ENCODE measurements around the gene SHQ1.
"Not testable (repeated sequence)": the region's sequence is repeated elsewhere in the genome, so short reads cannot be mapped to it uniquely, and the experiment has no call there.

Gene SHQ1

DNA sequence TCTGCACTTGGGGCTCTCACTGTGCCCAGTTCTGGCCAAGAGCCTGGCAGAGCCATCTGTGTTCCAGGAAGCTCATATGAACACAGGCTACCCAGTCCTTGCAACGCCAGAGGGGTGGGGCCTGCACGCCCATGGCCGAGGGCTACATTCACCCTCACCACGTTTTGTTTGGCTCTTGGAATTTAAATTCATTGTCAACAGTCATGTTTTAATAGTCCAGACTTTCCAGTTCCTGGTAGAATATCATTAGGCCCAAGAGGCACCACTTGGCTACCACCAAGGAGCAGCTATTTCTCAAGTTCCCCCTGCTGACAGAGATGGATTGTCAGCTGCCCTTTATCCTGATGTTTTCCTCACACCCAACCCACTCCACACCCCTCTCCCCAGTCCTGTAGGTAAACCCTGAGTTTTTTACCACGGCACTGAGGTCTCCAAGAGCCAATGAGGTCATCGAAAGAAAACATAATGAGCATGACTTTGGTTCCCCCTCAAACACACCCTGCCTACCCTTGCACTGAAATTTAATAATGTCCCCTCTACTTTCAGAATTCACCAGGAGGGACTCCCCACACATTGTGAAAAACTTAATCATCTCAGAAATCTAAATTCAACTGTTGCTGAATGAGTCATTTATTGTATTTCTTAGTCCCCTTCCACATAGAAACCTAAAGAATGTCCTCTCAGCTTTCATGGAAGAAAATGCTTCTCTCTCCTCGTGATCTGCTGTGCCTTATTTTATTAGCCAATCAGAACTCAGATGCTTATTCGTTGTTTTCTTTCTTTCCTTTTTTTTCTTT is 125.1 kb downstream of the SHQ1 start:
- TF ChIP-seq, protein P1, sequence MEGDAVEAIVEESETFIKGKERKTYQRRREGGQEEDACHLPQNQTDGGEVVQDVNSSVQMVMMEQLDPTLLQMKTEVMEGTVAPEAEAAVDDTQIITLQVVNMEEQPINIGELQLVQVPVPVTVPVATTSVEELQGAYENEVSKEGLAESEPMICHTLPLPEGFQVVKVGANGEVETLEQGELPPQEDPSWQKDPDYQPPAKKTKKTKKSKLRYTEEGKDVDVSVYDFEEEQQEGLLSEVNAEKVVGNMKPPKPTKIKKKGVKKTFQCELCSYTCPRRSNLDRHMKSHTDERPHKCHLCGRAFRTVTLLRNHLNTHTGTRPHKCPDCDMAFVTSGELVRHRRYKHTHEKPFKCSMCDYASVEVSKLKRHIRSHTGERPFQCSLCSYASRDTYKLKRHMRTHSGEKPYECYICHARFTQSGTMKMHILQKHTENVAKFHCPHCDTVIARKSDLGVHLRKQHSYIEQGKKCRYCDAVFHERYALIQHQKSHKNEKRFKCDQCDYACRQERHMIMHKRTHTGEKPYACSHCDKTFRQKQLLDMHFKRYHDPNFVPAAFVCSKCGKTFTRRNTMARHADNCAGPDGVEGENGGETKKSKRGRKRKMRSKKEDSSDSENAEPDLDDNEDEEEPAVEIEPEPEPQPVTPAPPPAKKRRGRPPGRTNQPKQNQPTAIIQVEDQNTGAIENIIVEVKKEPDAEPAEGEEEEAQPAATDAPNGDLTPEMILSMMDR (IDR thresholded peaks at IDR 0.05; ENCODE audit: low read depth, low read length) = no peak
- H3K27me3 ChIP-seq (ENCODE audit: insufficient read depth, low read depth, severe bottlenecking) = no peaks in the 10 kb centered on the region
- H3K27ac ChIP-seq = no peak overlapping the region
- no peak overlapping the region for H3K4me3 ChIP-seq (ENCODE audit: low read depth, low read length)
- H3K9me3 ChIP-seq (ENCODE audit: severe bottlenecking) = no peaks in the 10 kb centered on the region
- DNase-seq = no peak
- no peaks in the 10 kb centered on the region for H3K36me3 ChIP-seq

DNA sequence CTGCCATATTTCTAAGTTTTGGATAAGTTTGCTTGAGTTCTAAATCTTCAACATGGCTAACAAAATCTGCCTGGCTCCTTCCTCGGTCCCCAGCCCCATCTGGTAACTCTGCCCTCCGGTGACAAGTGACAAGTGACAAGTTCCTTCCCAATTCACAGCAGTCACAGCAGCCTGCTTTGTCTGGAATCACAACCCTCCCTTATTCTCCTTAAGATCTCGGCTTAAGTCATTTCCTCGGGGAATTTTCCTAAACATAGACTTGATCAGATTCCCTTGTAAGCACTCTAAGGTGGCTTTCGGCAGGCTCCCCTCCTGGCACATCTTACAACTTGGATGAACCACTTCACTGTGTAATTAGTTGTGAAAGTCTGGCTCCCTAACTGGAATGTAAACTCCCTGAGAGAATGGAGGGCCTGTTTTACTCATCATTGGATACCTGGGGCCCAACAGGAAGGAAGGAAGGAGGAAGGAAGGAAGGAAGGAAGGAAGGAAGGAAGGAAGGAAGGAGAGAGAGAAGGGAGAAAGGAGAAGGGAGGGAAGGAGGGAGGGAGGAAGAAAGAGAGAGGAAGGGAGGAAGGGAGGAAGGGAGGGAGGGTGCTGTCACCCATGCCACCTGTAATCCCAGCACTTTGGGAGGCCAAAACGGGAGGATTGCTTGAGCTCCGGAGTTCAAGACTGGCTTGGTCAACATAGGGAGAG is 126.4 kb downstream of the SHQ1 start:
- Histone ChIP-seq H3K4me3 (ENCODE audit: low read depth, low read length) (no peak overlapping the region), H3K9me3 (ENCODE audit: severe bottlenecking) (no peaks in the 10 kb centered on the region), H3K27ac (no peak overlapping the region), H3K36me3 (no peaks in the 10 kb centered on the region), H3K27me3 (ENCODE audit: insufficient read depth, low read depth, severe bottlenecking) (no peaks in the 10 kb centered on the region)
- TF ChIP-seq, protein P1 (IDR thresholded peaks at IDR 0.05; ENCODE audit: low read depth, low read length) = no peak
- DNase-seq = peak; percentile 22

DNA sequence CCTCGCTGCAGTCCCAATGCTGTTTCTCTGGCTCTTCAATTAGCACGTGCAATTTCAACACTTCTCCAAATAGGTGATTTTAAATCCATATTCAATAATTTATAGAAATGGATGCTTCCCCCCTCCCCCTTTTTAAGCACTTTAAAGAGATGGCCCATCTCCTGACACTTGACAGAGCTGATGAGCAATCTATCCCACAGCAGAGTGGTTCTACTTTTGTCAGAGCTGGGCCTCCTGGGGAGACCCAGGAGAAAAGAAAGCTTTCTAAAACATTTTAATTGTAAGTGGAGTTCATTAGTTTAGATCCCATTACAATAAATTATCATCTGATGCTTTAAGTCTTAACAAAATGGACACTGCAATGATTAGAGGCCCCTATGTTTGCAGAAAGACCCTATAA is 127.7 kb downstream of the SHQ1 start:
- Histone ChIP-seq H3K4me3 (ENCODE audit: low read depth, low read length) (no peak overlapping the region), H3K27me3 (ENCODE audit: insufficient read depth, low read depth, severe bottlenecking) (no peaks in the 10 kb centered on the region), H3K27ac (no peak overlapping the region), H3K9me3 (ENCODE audit: severe bottlenecking) (peaks cover 8% of the 10 kb centered on the region), H3K36me3 (no peaks in the 10 kb centered on the region)
- TF ChIP-seq, protein P1 (IDR thresholded peaks at IDR 0.05; ENCODE audit: low read depth, low read length) = no peak
- no peak for DNase-seq

DNA sequence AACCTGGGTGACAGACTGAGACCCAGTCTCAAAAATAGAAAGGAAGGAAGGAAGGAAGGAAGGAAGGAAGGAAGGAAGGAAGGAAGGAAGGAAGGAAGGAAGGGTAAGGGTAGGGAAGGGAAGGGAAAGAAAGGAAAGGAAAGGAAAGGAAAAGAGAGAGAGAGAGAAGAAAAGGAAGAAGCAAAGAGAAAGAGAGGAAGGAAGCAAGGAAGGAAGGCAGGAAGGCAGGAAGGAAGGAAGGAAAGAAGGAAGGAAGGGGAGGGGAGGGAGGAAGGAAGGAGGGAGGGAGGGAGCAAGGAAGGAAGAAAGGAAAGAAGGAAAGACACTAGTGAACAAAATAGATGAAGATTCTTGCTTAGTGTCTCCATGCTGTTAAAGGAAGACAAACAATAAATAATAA is 129.1 kb downstream of the SHQ1 start:
- no peak overlapping the region for H3K27ac ChIP-seq
- TF ChIP-seq, protein P1 (IDR thresholded peaks at IDR 0.05; ENCODE audit: low read depth, low read length) = no peak
- H3K9me3 ChIP-seq (ENCODE audit: severe bottlenecking) = peaks cover 11% of the 10 kb centered on the region
- H3K36me3 ChIP-seq = no peaks in the 10 kb centered on the region
- H3K27me3 ChIP-seq (ENCODE audit: insufficient read depth, low read depth, severe bottlenecking) = no peaks in the 10 kb centered on the region
- no peak for DNase-seq
- no peak overlapping the region for H3K4me3 ChIP-seq (ENCODE audit: low read depth, low read length)

DNA sequence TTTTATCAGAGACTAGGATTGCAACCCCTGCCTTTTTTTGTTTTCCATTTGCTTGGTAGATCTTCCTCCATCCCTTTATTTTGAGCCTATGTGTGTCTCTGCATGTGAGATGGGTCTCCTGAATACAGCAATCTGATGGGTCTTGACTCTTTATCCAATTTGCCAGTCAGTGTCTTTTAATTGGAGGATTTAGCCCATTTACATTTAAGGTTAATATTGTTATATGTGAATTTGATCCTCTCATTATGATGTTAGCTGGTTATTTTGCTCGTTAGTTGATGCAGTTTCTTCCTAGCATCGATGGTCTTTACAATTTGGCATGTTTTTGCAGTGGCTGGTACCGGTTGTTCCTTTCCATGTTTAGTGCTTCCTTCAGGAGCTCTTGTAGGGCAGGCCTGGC is 134.1 kb downstream of the SHQ1 start:
- not testable (repeated sequence) for H3K36me3 ChIP-seq; H3K4me3 ChIP-seq (ENCODE audit: low read depth, low read length); DNase-seq; H3K27ac ChIP-seq; H3K27me3 ChIP-seq (ENCODE audit: insufficient read depth, low read depth, severe bottlenecking)
- H3K9me3 ChIP-seq (ENCODE audit: severe bottlenecking) = peaks cover 14% of the 10 kb centered on the region

DNA sequence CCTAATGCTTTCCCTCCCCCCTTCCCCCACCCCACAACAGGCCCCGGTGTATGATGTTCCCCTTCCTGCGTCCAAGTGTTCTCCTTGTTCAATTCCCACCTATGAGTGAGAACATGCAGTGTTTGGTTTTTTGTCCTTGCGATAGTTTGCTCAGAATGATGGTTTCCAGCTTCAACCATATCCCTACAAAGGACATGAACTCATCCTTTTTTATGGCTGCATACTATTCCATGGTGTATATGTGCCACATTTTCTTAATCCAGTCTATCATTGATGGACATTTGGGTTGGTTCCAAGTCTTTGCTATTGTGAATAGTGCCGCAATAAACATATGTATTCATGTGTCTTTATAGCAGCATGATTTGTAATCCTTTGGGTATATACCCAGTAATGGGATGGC is 137.8 kb downstream of the SHQ1 start:
- not testable (repeated sequence) for H3K4me3 ChIP-seq (ENCODE audit: low read depth, low read length); H3K9me3 ChIP-seq (ENCODE audit: severe bottlenecking); H3K27ac ChIP-seq; DNase-seq; H3K36me3 ChIP-seq; H3K27me3 ChIP-seq (ENCODE audit: insufficient read depth, low read depth, severe bottlenecking)

Data from WERI-Rb-1 (cell line).